H9 (cell line): ENCODE results near the gene B3GALT4. TPM values are rescaled to one million over a fixed set of nuclear protein-coding genes. Genes with fewer than 3 reads are reported as not detected.

Source experiments
- DNase-seq: peaks from one replicate; pipeline ENCODE4 v3.0.0-alpha.2; 2017
- H2AFZ ChIP-seq: one replicate; pipeline ENCODE4 v1.6.1; 2013; ENCODE audit warnings: mild to moderate bottlenecking, low read length, control low read depth, moderate library complexity
- H2AK5ac ChIP-seq: 2 replicates; pipeline ENCODE4 v1.6.1; 2013; ENCODE audit warnings: low read length, control low read depth, mixed read lengths; ENCODE audit not compliant: insufficient read length
- H2BK120ac ChIP-seq: one replicate; pipeline ENCODE4 v1.6.1; 2013; ENCODE audit warnings: low read depth, mild to moderate bottlenecking, low read length, control low read depth, inconsistent platforms; ENCODE audit not compliant: poor library complexity, severe bottlenecking
- H2BK12ac ChIP-seq: 2 replicates; pipeline ENCODE4 v1.6.1; 2013; ENCODE audit warnings: low read length, control low read depth, mixed read lengths, low read depth; ENCODE audit not compliant: insufficient read length
- H2BK15ac ChIP-seq: 2 replicates; pipeline ENCODE4 v1.6.1; 2013; ENCODE audit warnings: low read depth, low read length, control low read depth
- H2BK20ac ChIP-seq: one replicate; pipeline ENCODE4 v1.6.1; 2013; ENCODE audit warnings: low read depth, mild to moderate bottlenecking, low read length, control low read depth, inconsistent platforms; ENCODE audit not compliant: poor library complexity, severe bottlenecking
- H2BK5ac ChIP-seq: 2 replicates; pipeline ENCODE4 v1.6.1; 2013; ENCODE audit warnings: low read length, control low read depth, mixed read lengths; ENCODE audit not compliant: insufficient read length
- H3K14ac ChIP-seq: 2 replicates; pipeline ENCODE4 v1.6.1; 2013; ENCODE audit warnings: low read length, control low read depth; ENCODE audit not compliant: insufficient read depth
- H3K18ac ChIP-seq: 2 replicates; pipeline ENCODE4 v1.6.1; 2013; ENCODE audit warnings: low read depth, mild to moderate bottlenecking, mixed read lengths, low read length, control low read depth; ENCODE audit not compliant: insufficient read length
- H3K23ac ChIP-seq: 2 replicates; pipeline ENCODE4 v1.6.1; 2013; ENCODE audit warnings: low read length, control low read depth, mixed read lengths, low read depth; ENCODE audit not compliant: insufficient read length
- H3K23me2 ChIP-seq: 2 replicates; pipeline ENCODE4 v1.6.1; 2013; ENCODE audit warnings: low read depth, mild to moderate bottlenecking, mixed read lengths, low read length, control low read depth; ENCODE audit not compliant: insufficient read length, poor library complexity, severe bottlenecking
- H3K27ac ChIP-seq: 2 replicates; pipeline ENCODE4 v1.5.1; 2013; ENCODE audit warnings: low read length, control low read depth, mixed read lengths, low read depth; ENCODE audit not compliant: insufficient read length
- H3K27me3 ChIP-seq: 2 replicates; pipeline ENCODE4 v1.6.1; 2013; ENCODE audit warnings: low read length, control low read depth, inconsistent platforms; ENCODE audit not compliant: insufficient read depth
- H3K4ac ChIP-seq: 2 replicates; pipeline ENCODE4 v1.6.1; 2013; ENCODE audit warnings: low read depth, mild to moderate bottlenecking, control low read depth, inconsistent platforms, low read length, moderate library complexity
- H3K4me1 ChIP-seq: 2 replicates; pipeline ENCODE4 v1.6.1; 2013; ENCODE audit warnings: low read length, control low read depth, inconsistent platforms; ENCODE audit not compliant: insufficient read depth
- H3K4me2 ChIP-seq: 2 replicates; pipeline ENCODE4 v1.6.1; 2013; ENCODE audit warnings: low read length, control low read depth, mixed read lengths; ENCODE audit not compliant: insufficient read length, insufficient read depth
- H3K56ac ChIP-seq: 2 replicates; pipeline ENCODE4 v1.6.1; 2013; ENCODE audit warnings: low read depth, mild to moderate bottlenecking, mixed read lengths, low read length, control low read depth; ENCODE audit not compliant: insufficient read length
- H3K79me1 ChIP-seq: 2 replicates; pipeline ENCODE4 v1.6.1; 2013; ENCODE audit warnings: low read depth, mild to moderate bottlenecking, moderate library complexity, low read length, control low read depth, inconsistent platforms; ENCODE audit not compliant: insufficient read depth, poor library complexity, severe bottlenecking
- H3K79me2 ChIP-seq: 2 replicates; pipeline ENCODE4 v1.6.1; 2013; ENCODE audit warnings: low read length, control low read depth, inconsistent platforms; ENCODE audit not compliant: insufficient read depth
- H3K9ac ChIP-seq: 2 replicates; pipeline ENCODE4 v1.6.1; 2013; ENCODE audit warnings: low read length, control low read depth, mixed read lengths; ENCODE audit not compliant: insufficient read length; ENCODE audit errors: extremely low read depth
- H3K9me3 ChIP-seq: one replicate; pipeline ENCODE4 v1.6.1; 2013; ENCODE audit warnings: low read depth, low read length, inconsistent platforms; ENCODE audit not compliant: control insufficient read depth
- H3T11ph ChIP-seq: one replicate; pipeline ENCODE4 v1.6.1; 2013; ENCODE audit warnings: mild to moderate bottlenecking, low read length, control low read depth, inconsistent platforms
- H4K20me1 ChIP-seq: one replicate; pipeline ENCODE4 v1.6.1; 2013; ENCODE audit not compliant: control insufficient read depth, insufficient read length, insufficient read depth
- H4K5ac ChIP-seq: 2 replicates; pipeline ENCODE4 v1.6.1; 2013; ENCODE audit warnings: low read depth, mild to moderate bottlenecking, mixed read lengths, low read length, control low read depth; ENCODE audit not compliant: insufficient read length
- H4K8ac ChIP-seq: replicated peaks from 2 replicates; pipeline ENCODE4 v1.6.1; 2013; ENCODE audit warnings: low read length, control low read depth, mixed read lengths, low read depth; ENCODE audit not compliant: insufficient read length
- H4K91ac ChIP-seq: 2 replicates; pipeline ENCODE4 v1.6.1; 2013; ENCODE audit warnings: low read depth, mild to moderate bottlenecking, moderate library complexity, mixed read lengths, low read length, control low read depth; ENCODE audit not compliant: insufficient read length
- H3K27ac Mint-ChIP-seq, 3 experiments: 2 replicates in 2 of 3; 3 replicates in 1 of 3; pipeline ENCODE4 v1.8.0; 2020 to 2021; ENCODE audit warnings: mixed read lengths in 3 of 3, mild to moderate bottlenecking in 1 of 3, moderate library complexity in 1 of 3
- H3K27me3 Mint-ChIP-seq: 2 replicates; pipeline ENCODE4 v1.8.0; 2021; ENCODE audit warnings: low read depth, mild to moderate bottlenecking, moderate library complexity, mixed read lengths
- H3K36me3 Mint-ChIP-seq, 3 experiments: 2 replicates in 2 of 3; 3 replicates in 1 of 3; pipeline ENCODE4 v1.8.0; 2020 to 2021; ENCODE audit warnings: low read depth in 3 of 3, mixed read lengths in 3 of 3; ENCODE audit not compliant: insufficient read depth in 1 of 3
- H3K4me1 Mint-ChIP-seq, 2 experiments: 2 replicates each; pipeline ENCODE4 v1.8.0; 2020; ENCODE audit warnings: mixed read lengths in 2 of 2
- H3K4me3 Mint-ChIP-seq, 2 experiments: 2 replicates in 1 of 2; 3 replicates in 1 of 2; pipeline ENCODE4 v1.8.0; 2020 to 2021; ENCODE audit warnings: mild to moderate bottlenecking in 2 of 2, mixed read lengths in 2 of 2, moderate library complexity in 1 of 2
- H3K9me3 Mint-ChIP-seq, 2 experiments: 2 replicates in 1 of 2; 3 replicates in 1 of 2; pipeline ENCODE4 v1.8.0; 2020; ENCODE audit warnings: mild to moderate bottlenecking in 2 of 2, mixed read lengths in 2 of 2, moderate library complexity in 1 of 2
- CTCF ChIP-seq: fragments of 200-600 bp; sonication (generic); conservative IDR thresholded peaks from 3 replicates; pipeline ENCODE4 v1.8.0; 2021; ENCODE audit warnings: antibody characterized with exemption, mild to moderate bottlenecking
- WGBS: extraction: QIAGEN DNeasy Blood & Tissue Kit; methylation state at CpG from one replicate; pipeline ENCODE4 v1.1.7; 2013; ENCODE audit warnings: missing lambda C conversion rate, low lambda C conversion rate, mixed read lengths; ENCODE audit not compliant: insufficient read length; ENCODE audit errors: extremely low coverage; 5-methylcytosine and 5-hydroxymethylcytosine counted together
- total RNA-seq: library from RNA; stranded (reverse); gene quantifications from 2 replicates; pipeline ENCODE4 v1.2.1, GENCODE V29; 2021

The B3GALT4 gene
- total RNA-seq, 1 experiment from 2014 or later, result 3.2 TPM

- Histone ChIP-seq H2BK15ac (no peak overlapping the region), H3K23me2 (peaks cover 35% of the 10 kb centered on the region), H2AK5ac (no peak overlapping the region), H3K18ac (no peak overlapping the region), H3K27ac (no peak overlapping the region), H3K23ac (no peak overlapping the region), H2AFZ (no peak overlapping the region), H2BK20ac (no peak overlapping the region), H3K56ac (no peak overlapping the region), H3K4me1 (peaks cover 5% of the 10 kb centered on the region; the same call in 1 of the 2 replicates), H3K4me2 (peak overlapping the region; percentile 61), H3T11ph (no peak overlapping the region), H3K9me3 (no peaks in the 10 kb centered on the region), H3K14ac (no peak overlapping the region), H3K9ac (no peak overlapping the region), H3K4ac (no peak overlapping the region), H3K27me3 (no peaks in the 10 kb centered on the region), H4K91ac (no peak overlapping the region), H3K79me2 (peaks cover 8% of the 10 kb centered on the region; the same call in 1 of the 2 replicates), H4K20me1 (no peaks in the 10 kb centered on the region), H2BK5ac (no peak overlapping the region), H4K8ac (no peak overlapping the region), H2BK12ac (no peak overlapping the region), H3K79me1 (peaks cover 7% of the 10 kb centered on the region), H4K5ac (no peak overlapping the region), H2BK120ac (no peak overlapping the region)
- DNase-seq, result no peak
- TF ChIP-seq CTCF, result no peak
- no CpG with 5 or more reads among the region's 27 CpGs for WGBS
- H3K4me3 Mint-ChIP-seq, result peak overlapping the region; percentile 94 to 98
- peaks cover 0 to 2% of the 10 kb centered on the region in 2 experiments; a peak in 1 of 5 replicates for H3K9me3 Mint-ChIP-seq
- H3K36me3 Mint-ChIP-seq, result peaks cover 26 to 47% (median 42%) of the 10 kb centered on the region in 3 experiments
- H3K27me3 Mint-ChIP-seq, result no peaks in the 10 kb centered on the region; the same call in 1 of the 2 replicates
- H3K27ac Mint-ChIP-seq, result peak overlapping the region in 1 of 3 experiments; percentile 76; a peak in 1 of 7 replicates
- H3K4me1 Mint-ChIP-seq, result peaks cover 59 to 64% of the 10 kb centered on the region in 2 experiments
Measured at GRCh38 chr6:33317419-33317668, 40.4 kb downstream of the B3GALT4 start.
